Measurements from ENCODE around the gene FNIP2.
"Not testable (repeated sequence)": the region's sequence is repeated elsewhere in the genome, so short reads cannot be mapped to it uniquely, and the experiment has no call there.

Gene FNIP2

DNA sequence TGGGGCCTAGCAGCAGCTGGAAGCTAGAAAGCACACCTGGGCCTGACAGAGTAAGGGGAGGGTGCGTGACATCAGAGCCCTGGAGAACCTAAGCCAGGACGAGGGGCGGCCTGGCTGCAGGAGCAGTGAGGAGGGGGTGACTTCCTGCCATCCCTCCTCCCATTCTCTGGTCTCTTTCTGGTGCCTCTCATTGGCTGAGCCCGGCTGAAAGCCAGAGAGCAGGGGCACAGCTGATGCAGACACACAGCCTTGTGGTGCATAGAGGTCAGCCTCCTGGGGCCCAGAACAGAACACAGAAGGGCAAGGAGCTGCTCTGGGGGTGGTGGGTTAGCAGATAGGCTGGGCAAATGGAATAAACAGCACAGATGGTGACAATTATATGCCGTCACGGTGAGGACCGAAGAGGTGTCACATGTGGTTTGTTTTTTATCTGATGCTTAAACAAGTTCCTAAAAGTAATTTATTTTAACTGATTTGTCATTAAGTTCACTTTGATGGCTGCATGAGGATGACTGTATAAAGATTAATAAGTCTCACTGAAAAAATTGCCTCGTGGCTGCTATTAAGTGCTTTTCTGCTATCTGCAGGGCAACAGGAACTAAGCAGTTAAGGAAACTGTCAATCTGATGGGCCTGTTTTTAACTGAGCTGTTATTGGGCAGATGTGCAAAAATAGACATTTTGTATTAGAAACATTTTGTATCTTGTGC, 102.0 kb downstream of the FNIP2 start:
- Histone ChIP-seq H3K4me3 (ENCODE audit: low read depth, low read length) (no peak overlapping the region), H2AFZ (ENCODE audit: low read length, unreplicated experiment) (no peak overlapping the region), H3K79me2 (ENCODE audit: control insufficient read depth, insufficient read depth, low read length, unreplicated experiment) (no peaks in the 10 kb centered on the region), H3K27ac (ENCODE audit: low read depth, low read length) (no peak overlapping the region), H3K4me1 (ENCODE audit: control insufficient read depth, insufficient read depth, low read length, unreplicated experiment) (peaks cover 21% of the 10 kb centered on the region), H3K27me3 (ENCODE audit: insufficient read depth, low read length) (no peaks in the 10 kb centered on the region), H3K36me3 (ENCODE audit: insufficient read depth, low read length) (no peaks in the 10 kb centered on the region)

GRCh38 chr4:158871335-158871724, 102.5 kb downstream of the FNIP2 start:
- H3K4me1 ChIP-seq (ENCODE audit: control insufficient read depth, insufficient read depth, low read length, unreplicated experiment): peaks cover 21% of the 10 kb centered on the region
- H3K27me3 ChIP-seq (ENCODE audit: insufficient read depth, low read length): no peaks in the 10 kb centered on the region
- H3K27ac ChIP-seq (ENCODE audit: low read depth, low read length): no peak overlapping the region
- no peak overlapping the region for H2AFZ ChIP-seq (ENCODE audit: low read length, unreplicated experiment)
- H3K4me3 ChIP-seq (ENCODE audit: low read depth, low read length): no peak overlapping the region
- no peaks in the 10 kb centered on the region for H3K36me3 ChIP-seq (ENCODE audit: insufficient read depth, low read length)
- H3K79me2 ChIP-seq (ENCODE audit: control insufficient read depth, insufficient read depth, low read length, unreplicated experiment): no peaks in the 10 kb centered on the region

GRCh38 chr4:158873795-158874401, 105.1 kb downstream of the FNIP2 start:
- Histone ChIP-seq H3K4me1 (ENCODE audit: control insufficient read depth, insufficient read depth, low read length, unreplicated experiment) (peaks cover 21% of the 10 kb centered on the region), H3K27ac (ENCODE audit: low read depth, low read length) (peak overlapping the region; percentile 65), H3K27me3 (ENCODE audit: insufficient read depth, low read length) (no peaks in the 10 kb centered on the region), H3K36me3 (ENCODE audit: insufficient read depth, low read length) (peaks cover 17% of the 10 kb centered on the region), H3K79me2 (ENCODE audit: control insufficient read depth, insufficient read depth, low read length, unreplicated experiment) (no peaks in the 10 kb centered on the region), H2AFZ (ENCODE audit: low read length, unreplicated experiment) (no peak overlapping the region), H3K4me3 (ENCODE audit: low read depth, low read length) (peak overlapping the region; percentile 19; the same call in 1 of the 2 replicates)

- no peak overlapping the region for H3K27ac ChIP-seq (ENCODE audit: low read depth, low read length)
- no peak overlapping the region for H2AFZ ChIP-seq (ENCODE audit: low read length, unreplicated experiment)
- H3K4me3 ChIP-seq (ENCODE audit: low read depth, low read length): no peak overlapping the region
These were observed 106.2 kb downstream of the FNIP2 start for GRCh38 chr4:158875026-158875425.

DNA sequence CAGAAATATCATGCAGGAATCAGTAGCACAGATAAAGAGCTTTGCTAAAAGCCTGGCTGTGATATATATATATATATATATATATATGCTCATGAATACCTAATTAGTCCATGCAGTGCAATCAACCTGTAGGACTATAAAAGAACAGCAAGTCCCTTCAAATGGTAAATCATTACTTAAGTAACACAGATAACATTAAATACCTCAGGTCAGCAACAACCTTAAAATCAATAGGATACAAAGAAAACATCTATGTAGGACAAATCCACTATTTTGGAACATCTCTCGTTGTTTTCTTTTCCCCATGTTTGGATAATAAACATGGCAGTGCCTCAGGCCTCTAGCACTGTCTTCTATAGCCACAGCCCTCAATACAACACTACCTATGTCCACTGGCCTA, 106.6 kb downstream of the FNIP2 start:
- H3K27me3 ChIP-seq (ENCODE audit: insufficient read depth, low read length): no peaks in the 10 kb centered on the region

More at GRCh38 chr4:158875026-158875425, 106.2 kb downstream of the FNIP2 start:
- Histone ChIP-seq H3K36me3 (ENCODE audit: insufficient read depth, low read length) (peaks cover 17% of the 10 kb centered on the region), H3K79me2 (ENCODE audit: control insufficient read depth, insufficient read depth, low read length, unreplicated experiment) (no peaks in the 10 kb centered on the region), H3K27me3 (ENCODE audit: insufficient read depth, low read length) (no peaks in the 10 kb centered on the region), H3K4me1 (ENCODE audit: control insufficient read depth, insufficient read depth, low read length, unreplicated experiment) (peaks cover 21% of the 10 kb centered on the region)

GRCh38 chr4:158877069-158877468, 108.2 kb downstream of the FNIP2 start:
- Histone ChIP-seq H3K27ac (ENCODE audit: low read depth, low read length) (no peak overlapping the region), H2AFZ (ENCODE audit: low read length, unreplicated experiment) (no peak overlapping the region), H3K4me3 (ENCODE audit: low read depth, low read length) (no peak overlapping the region), H3K4me1 (ENCODE audit: control insufficient read depth, insufficient read depth, low read length, unreplicated experiment) (peaks cover 21% of the 10 kb centered on the region), H3K79me2 (ENCODE audit: control insufficient read depth, insufficient read depth, low read length, unreplicated experiment) (no peaks in the 10 kb centered on the region), H3K36me3 (ENCODE audit: insufficient read depth, low read length) (peaks cover 17% of the 10 kb centered on the region), H3K27me3 (ENCODE audit: insufficient read depth, low read length) (no peaks in the 10 kb centered on the region)

More for the DNA sequence above, 106.6 kb downstream of the FNIP2 start:
- Histone ChIP-seq H2AFZ (ENCODE audit: low read length, unreplicated experiment) (no peak overlapping the region), H3K36me3 (ENCODE audit: insufficient read depth, low read length) (peaks cover 17% of the 10 kb centered on the region), H3K4me3 (ENCODE audit: low read depth, low read length) (no peak overlapping the region), H3K4me1 (ENCODE audit: control insufficient read depth, insufficient read depth, low read length, unreplicated experiment) (peaks cover 21% of the 10 kb centered on the region), H3K79me2 (ENCODE audit: control insufficient read depth, insufficient read depth, low read length, unreplicated experiment) (no peaks in the 10 kb centered on the region), H3K27ac (ENCODE audit: low read depth, low read length) (no peak overlapping the region)

GRCh38 chr4:158882142-158882541, 113.3 kb downstream of the FNIP2 start:
- H3K79me2 ChIP-seq (ENCODE audit: control insufficient read depth, insufficient read depth, low read length, unreplicated experiment); H3K4me3 ChIP-seq (ENCODE audit: low read depth, low read length); H2AFZ ChIP-seq (ENCODE audit: low read length, unreplicated experiment); H3K27ac ChIP-seq (ENCODE audit: low read depth, low read length); H3K4me1 ChIP-seq (ENCODE audit: control insufficient read depth, insufficient read depth, low read length, unreplicated experiment); H3K27me3 ChIP-seq (ENCODE audit: insufficient read depth, low read length): not testable (repeated sequence)
- peaks cover 13% of the 10 kb centered on the region for H3K36me3 ChIP-seq (ENCODE audit: insufficient read depth, low read length)

DNA sequence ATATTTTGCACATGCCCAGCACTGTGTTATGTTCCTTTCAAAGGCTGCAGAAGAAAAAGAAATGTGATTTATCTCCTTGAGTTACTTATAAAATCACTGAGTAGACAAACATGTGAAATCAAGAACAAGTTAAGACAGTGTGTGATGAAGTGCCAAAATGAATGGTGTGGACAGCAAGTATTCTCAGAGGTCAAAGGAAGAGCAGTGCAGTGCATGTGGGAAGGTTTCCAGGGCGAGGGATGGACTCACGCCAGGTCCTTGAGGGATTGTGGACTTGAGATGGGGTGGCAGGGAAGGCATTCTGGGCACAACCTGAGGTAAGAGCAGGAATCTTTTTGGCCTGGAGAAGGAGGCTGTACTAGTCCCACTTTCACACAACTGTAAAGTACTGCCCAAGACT, 115.5 kb downstream of the FNIP2 start:
- no peaks in the 10 kb centered on the region for H3K4me1 ChIP-seq (ENCODE audit: control insufficient read depth, insufficient read depth, low read length, unreplicated experiment)
- H3K36me3 ChIP-seq (ENCODE audit: insufficient read depth, low read length): no peaks in the 10 kb centered on the region
- no peaks in the 10 kb centered on the region for H3K27me3 ChIP-seq (ENCODE audit: insufficient read depth, low read length)
- no peak overlapping the region for H3K27ac ChIP-seq (ENCODE audit: low read depth, low read length)
- H3K4me3 ChIP-seq (ENCODE audit: low read depth, low read length): no peak overlapping the region
- H3K79me2 ChIP-seq (ENCODE audit: control insufficient read depth, insufficient read depth, low read length, unreplicated experiment): no peaks in the 10 kb centered on the region
- no peak overlapping the region for H2AFZ ChIP-seq (ENCODE audit: low read length, unreplicated experiment)

DNA sequence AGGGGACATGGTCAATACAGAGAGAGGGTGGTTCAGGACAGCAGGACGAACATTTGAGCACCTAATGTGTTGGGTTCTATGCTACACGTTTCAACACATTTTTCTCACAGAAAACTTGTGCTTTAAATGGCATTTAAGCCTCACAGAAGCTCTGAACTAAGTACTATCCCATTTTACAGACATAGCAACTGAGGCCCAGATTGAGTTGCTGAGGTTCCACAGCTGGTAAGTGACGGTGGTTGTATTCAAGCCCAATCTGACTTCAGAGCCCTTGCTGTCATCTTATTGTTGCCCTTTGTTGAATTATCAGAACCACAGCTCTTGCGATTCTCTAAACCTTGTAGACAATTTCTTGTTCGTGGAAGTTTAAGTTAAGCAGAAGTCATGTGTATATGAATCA, 116.7 kb downstream of the FNIP2 start:
- Histone ChIP-seq H2AFZ (ENCODE audit: low read length, unreplicated experiment) (no peak overlapping the region), H3K36me3 (ENCODE audit: insufficient read depth, low read length) (no peaks in the 10 kb centered on the region), H3K4me1 (ENCODE audit: control insufficient read depth, insufficient read depth, low read length, unreplicated experiment) (no peaks in the 10 kb centered on the region), H3K27ac (ENCODE audit: low read depth, low read length) (no peak overlapping the region), H3K27me3 (ENCODE audit: insufficient read depth, low read length) (no peaks in the 10 kb centered on the region), H3K79me2 (ENCODE audit: control insufficient read depth, insufficient read depth, low read length, unreplicated experiment) (no peaks in the 10 kb centered on the region), H3K4me3 (ENCODE audit: low read depth, low read length) (no peak overlapping the region)

DNA sequence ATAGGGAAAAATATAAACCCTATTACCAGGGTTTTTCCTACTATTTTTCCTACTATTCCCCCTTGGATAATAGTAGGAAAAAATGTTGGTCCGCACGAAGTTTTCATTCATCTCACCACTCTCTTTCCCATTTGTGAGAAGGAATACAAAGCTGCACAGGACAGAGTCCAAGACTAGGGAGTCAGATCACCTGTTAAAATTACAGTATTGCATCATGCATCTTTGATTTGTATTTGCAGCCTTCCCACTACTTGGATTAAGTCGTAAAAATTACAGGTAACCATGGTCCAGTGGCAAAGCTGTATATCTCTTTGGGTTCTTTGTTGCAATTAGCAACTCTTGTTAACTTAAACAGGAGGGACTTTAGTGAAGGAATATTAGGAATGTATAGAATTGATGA, 121.5 kb downstream of the FNIP2 start:
- no peak overlapping the region for H2AFZ ChIP-seq (ENCODE audit: low read length, unreplicated experiment)
- no peaks in the 10 kb centered on the region for H3K36me3 ChIP-seq (ENCODE audit: insufficient read depth, low read length)
- no peaks in the 10 kb centered on the region for H3K4me1 ChIP-seq (ENCODE audit: control insufficient read depth, insufficient read depth, low read length, unreplicated experiment)
- no peak overlapping the region for H3K27ac ChIP-seq (ENCODE audit: low read depth, low read length)
- no peaks in the 10 kb centered on the region for H3K27me3 ChIP-seq (ENCODE audit: insufficient read depth, low read length)
- no peaks in the 10 kb centered on the region for H3K79me2 ChIP-seq (ENCODE audit: control insufficient read depth, insufficient read depth, low read length, unreplicated experiment)
- no peak overlapping the region for H3K4me3 ChIP-seq (ENCODE audit: low read depth, low read length)

DNA sequence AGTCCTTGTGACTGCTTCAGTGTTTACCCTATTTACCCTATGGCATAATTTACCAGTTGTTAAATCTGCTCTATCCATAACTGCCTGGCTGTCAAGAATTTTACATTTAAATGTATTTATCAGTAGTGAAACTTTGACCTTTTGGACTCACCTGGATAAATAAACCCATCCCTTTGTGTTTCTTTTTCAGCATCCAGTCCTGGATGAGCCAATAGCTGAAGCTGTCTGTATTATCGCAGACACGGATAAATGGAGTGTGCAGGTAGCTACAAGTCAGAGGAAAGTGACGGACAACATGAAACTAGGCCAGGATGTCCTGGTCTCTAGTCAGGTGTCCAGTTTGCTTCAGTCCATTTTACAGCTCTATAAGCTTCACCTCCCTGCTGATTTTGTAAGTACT, 122.4 kb downstream of the FNIP2 start:
- Histone ChIP-seq H3K4me3 (ENCODE audit: low read depth, low read length) (no peak overlapping the region), H2AFZ (ENCODE audit: low read length, unreplicated experiment) (no peak overlapping the region), H3K27ac (ENCODE audit: low read depth, low read length) (no peak overlapping the region), H3K79me2 (ENCODE audit: control insufficient read depth, insufficient read depth, low read length, unreplicated experiment) (no peaks in the 10 kb centered on the region), H3K27me3 (ENCODE audit: insufficient read depth, low read length) (no peaks in the 10 kb centered on the region), H3K4me1 (ENCODE audit: control insufficient read depth, insufficient read depth, low read length, unreplicated experiment) (no peaks in the 10 kb centered on the region), H3K36me3 (ENCODE audit: insufficient read depth, low read length) (no peaks in the 10 kb centered on the region)
